HG03135 (cell line): ENCODE results near the gene COPE.

ENCODE experiments used
- ATAC-seq: cut with Tn5 transposase; IDR thresholded peaks from one replicate; pipeline ENCODE4 v1.9.1; 2021; ENCODE audit warnings: mild to moderate bottlenecking, moderate library complexity; ENCODE audit not compliant: unreplicated experiment

Gene COPE

GRCh38 chr19:18895038-18895823 is 24.0 kb downstream of the COPE start:
- ATAC-seq = no peak

GRCh38 chr19:18894254-18895037 is 24.7 kb downstream of the COPE start:
- no peak for ATAC-seq

GRCh38 chr19:18893587-18894253 is 25.5 kb downstream of the COPE start:
- ATAC-seq = no peak

DNA sequence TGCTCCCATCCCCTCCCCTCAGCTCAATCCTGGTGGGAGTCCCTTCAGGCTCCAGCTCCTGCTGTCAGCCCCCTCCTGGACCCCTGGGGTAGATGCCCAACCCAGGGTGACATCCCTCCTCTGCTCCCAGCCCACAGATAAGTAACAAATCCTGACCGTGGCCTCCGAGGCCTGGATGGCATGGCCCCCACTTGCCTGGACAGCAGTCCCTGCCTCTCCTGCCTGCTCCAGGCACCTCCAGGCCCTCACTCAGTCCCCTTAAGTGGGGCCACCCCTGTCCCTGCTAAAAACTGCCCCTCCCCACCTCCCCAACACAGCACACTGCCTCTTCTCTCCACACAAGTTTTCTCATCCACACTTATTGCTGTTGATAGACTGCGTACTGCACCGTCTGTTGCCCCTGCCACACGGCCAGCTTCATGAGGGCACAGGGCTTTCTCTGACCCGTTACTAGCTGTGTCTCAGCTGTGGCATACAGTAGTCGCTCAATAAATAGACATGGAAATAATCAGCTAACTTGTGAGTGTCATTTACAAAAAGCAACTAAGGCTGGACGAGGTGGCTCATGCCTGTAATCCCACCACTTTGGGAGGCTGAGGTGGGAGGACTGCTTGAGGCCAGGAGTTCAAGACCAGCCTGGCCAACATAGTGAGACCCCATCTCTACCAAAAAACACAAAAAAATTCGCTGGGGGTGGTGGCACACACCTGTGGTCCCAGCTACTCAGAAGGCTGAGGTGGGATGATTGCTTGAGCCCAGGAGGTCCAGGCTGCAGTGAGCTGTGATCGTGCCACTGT is 29.0 kb downstream of the COPE start:
- ATAC-seq = no peak

GRCh38 chr19:18886972-18887371 is 32.2 kb downstream of the COPE start:
- ATAC-seq = no peak

DNA sequence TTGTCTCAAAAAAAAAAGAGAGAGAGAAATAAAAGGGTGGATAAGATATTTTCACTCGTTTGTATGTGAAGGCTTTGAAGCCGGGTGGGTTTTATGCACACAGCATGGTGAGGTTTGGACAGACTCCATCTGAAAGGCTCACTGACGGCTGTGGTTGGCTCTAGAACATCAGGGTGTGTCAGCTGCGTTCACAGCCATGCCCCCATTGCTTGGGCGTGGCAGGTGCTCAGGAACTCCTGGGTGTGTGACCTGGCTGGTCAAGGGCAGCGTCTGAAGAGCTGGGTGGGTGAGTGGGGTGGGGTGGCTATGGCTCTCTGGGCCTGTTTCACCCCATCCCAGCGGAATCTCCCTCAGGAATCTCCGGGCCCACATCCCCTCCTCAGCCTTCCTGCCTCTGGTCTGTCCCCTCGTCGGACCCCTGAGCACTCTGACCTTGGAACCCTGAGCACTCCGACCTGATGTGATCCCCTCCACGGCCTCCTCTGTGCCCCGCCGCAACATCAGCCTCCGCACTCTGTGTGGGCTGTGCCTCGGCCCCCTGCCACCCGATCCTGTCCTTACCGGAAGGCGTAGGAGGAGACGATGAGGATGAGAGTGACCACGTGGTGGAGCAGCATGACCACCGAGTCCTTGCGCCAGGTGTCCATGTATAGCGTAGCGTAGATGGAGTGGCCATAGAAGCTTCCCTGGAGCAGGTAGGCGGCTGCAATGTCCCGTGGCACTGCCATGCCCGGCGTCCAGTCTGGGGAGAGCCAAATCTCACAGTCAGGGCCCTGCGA is 35.5 kb downstream of the COPE start:
- ATAC-seq = no peak

GRCh38 chr19:18881491-18881890 is 37.7 kb downstream of the COPE start:
- no peak for ATAC-seq

DNA sequence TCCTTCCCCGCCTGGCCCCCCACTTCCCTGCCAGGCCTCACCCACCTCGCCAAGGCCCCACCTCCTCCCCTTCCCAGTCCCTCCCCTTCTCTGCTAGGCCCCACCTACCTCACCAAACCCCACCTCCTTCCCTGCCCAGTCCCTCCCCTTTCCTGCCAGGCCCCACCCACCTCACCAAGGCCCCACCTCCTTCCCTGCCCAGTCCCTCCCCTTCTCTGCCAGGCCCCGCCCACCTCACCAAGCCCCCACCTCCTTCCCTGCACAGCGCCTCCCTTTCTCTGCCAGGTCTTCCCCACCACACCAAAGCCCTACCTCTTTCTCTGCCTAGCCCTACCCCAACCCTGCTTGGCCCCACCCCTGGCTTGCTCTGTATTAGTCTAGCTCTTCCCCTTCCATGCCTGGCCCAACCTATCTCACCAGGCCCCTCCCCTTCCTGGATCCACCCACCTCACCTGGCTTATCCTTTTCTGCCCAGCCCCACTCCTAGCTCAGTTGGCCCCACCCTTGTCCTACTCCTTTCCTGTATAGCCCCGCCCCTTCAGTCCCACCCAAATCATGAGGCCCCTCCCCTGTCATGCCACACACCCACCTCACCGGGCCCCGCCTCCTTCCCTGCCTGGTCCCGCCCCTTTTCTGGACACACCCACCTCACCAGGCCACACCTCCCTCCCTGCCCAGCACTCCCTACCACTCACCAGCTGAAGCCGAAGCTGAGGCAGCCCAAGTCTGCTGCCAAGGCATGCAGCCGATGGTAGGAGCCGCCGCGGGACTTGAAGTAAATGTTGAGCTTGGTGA is 39.4 kb downstream of the COPE start:
- no peak for ATAC-seq

DNA sequence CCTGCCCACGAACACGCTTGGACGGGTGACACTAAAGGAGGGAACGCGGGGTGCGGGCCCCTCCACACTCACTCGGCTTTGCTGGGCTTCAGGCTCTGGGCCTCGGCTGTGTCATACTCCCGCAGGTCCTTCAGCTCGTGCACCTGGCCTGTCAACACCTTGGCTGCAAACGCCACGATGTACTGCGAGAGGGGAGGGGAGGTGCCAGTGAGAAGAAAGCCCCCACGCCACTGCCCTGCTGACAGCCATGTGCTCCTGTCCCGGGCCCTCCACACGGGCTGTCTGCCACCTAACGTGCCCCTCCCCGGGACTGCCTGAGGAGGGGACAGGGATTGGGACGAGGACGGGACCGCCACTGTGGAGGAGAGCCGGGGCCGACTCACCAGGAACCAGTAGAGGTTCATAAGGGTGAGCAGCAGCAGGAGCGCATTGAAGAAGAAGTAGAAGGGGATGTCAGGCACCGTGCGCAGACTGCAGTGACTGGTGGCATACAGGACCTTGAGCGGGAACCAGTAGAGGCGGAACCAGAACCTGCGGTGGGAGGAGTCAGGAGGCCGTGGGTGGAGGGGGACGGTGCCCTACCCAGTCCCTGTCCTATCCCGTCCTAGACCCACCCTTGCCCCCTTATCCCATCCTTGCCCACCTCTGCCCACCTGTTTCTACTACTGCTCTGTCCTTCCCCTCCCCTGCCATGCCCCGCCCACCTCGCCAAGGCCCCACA is 40.2 kb downstream of the COPE start:
- ATAC-seq = no peak

DNA sequence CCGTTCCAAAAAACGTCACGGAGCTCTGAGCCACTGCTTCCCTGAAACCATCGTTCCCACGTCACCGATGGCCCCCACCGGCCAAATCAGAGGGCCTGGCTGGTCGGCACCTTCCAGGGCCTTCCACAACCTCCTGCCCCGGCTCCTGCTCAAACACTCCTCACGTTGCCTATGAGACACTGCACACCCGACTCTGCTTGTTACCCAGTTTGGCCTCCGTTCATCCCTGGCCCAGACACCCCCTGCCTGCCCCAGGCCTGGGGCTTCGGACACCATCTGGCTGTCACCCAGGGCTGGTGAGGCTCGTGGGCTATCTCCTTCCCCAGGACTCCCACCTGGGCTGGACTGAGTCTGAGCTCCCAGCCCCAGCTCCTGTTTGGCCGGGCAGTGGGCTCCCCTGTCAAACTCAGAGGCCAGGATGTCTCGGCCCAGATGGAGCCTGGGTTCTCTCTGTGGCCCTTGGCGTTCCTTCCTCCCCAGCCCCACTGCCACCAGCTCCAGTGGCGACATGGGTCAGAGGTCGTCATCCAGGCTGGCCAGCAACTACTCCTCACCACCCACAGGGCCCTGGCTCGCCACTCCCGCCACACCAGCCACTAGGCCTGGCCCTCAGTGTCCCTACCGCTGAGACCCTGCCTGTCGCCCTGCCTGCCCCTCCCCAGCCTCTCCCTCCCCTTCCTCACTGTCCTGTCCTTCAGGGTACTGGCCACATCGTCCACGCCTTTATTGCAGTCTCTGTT is 41.0 kb downstream of the COPE start:
- no peak for ATAC-seq

- ATAC-seq = no peak
These were observed 42.3 kb downstream of the COPE start for GRCh38 chr19:18876865-18877264.

GRCh38 chr19:18875726-18876125 is 43.5 kb downstream of the COPE start:
- no peak for ATAC-seq

- ATAC-seq = no peak
These were observed 47.6 kb downstream of the COPE start for GRCh38 chr19:18871543-18871942.

DNA sequence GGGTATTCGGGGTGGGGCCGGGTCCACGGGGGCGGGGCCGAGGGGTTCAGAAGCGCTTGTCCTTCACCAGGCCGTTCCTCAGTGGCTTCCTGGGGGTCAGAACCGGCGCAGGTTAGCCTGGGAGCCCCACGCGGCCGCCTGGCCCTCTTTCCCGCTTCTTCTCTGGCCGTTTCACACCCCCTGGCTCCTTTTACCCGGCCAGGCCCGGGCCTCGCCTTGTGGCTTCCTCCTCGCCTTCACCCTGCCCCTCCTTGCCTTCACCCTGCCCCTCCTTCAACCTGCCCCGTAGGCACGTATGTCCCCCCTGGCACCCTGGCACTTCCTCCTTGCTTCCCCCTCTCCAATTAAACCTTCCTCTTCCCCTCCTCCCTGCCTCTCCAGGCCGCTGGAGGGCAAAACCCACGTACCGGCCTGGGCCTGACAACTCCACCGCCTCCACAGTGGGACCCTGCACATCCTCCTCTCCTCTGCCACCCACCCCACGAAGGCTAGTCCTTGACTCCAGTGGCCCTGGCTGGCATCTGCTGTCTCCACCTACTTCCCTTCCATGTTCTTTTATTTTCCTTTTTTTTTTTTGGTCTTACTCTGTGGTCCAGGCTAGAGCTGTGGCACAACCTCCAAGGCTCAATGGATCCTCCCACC is 48.5 kb downstream of the COPE start:
- no peak for ATAC-seq

DNA sequence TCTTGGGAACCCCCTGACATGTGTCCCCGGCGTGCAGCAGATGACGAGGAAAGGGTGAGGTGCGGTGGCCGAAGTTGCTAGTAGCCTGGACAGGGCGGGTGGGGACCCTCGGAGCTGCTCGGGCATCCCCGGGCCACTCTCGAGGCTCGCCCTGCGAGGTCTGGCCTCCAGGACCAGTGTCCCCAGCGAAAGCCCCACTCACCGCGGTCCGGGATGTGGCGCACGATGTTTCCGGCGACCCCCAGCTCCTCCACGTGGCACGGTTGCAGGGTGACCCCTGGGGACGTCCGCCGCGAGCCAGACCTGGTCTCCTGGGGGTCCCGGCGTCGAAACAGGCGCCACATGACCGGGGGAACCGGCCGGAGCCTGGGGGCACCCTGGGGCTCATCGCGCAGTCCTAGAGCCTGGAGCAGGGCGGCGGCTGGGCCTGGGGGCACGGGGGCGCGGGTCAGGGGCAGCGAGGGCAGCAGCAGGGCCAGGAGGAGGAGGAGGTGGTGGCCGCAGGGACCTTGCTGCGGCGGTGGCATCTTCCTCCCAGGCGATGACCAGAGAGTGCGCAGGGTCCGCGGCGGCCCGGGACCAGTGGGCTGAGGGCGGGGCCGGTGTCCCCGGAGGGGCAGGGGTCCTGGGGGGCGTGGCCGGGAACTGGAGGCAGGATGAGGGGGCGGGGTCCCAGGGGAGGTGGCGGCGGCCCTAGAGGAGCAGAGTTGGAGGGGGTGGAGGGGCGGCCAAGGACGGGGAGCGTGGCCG is 49.2 kb downstream of the COPE start:
- ATAC-seq = no peak

- no peak for ATAC-seq
These were observed 50.1 kb downstream of the COPE start for GRCh38 chr19:18869023-18869618.
